CD4-positive, alpha-beta memory T cell (primary cell): ENCODE data around the gene USP13. TPM values are rescaled to one million over a fixed set of nuclear protein-coding genes. Genes with fewer than 3 reads are reported as not detected.

Source experiments
- CTCF ChIA-PET: fragments of 350-600 bp; sonication (Branson Sonifier 250); formaldehyde crosslinking; loops from one replicate; lab custom pipeline; 2021; ENCODE audit warnings: inconsistent platforms; ENCODE audit not compliant: partially characterized antibody; lab: Charles Lee
- POLR2A ChIA-PET: fragments of 350-600 bp; sonication (Branson Sonifier 250); formaldehyde crosslinking; loops from one replicate; lab custom pipeline; 2021; ENCODE audit not compliant: partially characterized antibody; lab: Charles Lee
- DNase-seq, 5 donors: peaks; one replicate each; pipeline versions ENCODE4 v3.0.0 to v3.0.0-alpha.2; 2020 to 2022; ENCODE audit warnings: mixed read lengths in 1 of 5
- H3K27ac ChIP-seq: one replicate; pipeline ENCODE4 v1.7.0; 2013; ENCODE audit warnings: low read depth, low read length
- H3K27me3 ChIP-seq: 2 replicates; pipeline ENCODE4 v1.7.0; 2013; ENCODE audit warnings: mild to moderate bottlenecking, low read length, moderate library complexity; ENCODE audit not compliant: insufficient read depth
- H3K36me3 ChIP-seq: 2 replicates; pipeline ENCODE4 v1.7.0; 2013; ENCODE audit warnings: mild to moderate bottlenecking, low read length, moderate library complexity; ENCODE audit not compliant: insufficient read depth
- H3K4me1 ChIP-seq: 2 replicates; pipeline ENCODE4 v1.7.0; 2013; ENCODE audit warnings: mild to moderate bottlenecking, low read length, moderate library complexity; ENCODE audit not compliant: insufficient read depth
- H3K4me3 ChIP-seq, 2 donors: one replicate each; pipeline ENCODE4 v1.7.0; 2013; ENCODE audit warnings: low read length in 2 of 2, mild to moderate bottlenecking in 1 of 2
- H3K9me3 ChIP-seq, 2 donors: one replicate each; pipeline ENCODE4 v1.7.0; 2013; ENCODE audit warnings: low read length in 2 of 2, control low read depth in 1 of 2; ENCODE audit not compliant: control insufficient read depth in 1 of 2
- H3K27ac Mint-ChIP-seq, 7 donors: one replicate each; pipeline ENCODE4 v1.8.0; 2020 to 2021; ENCODE audit warnings: mixed read lengths in 7 of 7, mild to moderate bottlenecking in 6 of 7, inconsistent platforms in 3 of 7, moderate library complexity in 3 of 7
- H3K27me3 Mint-ChIP-seq, 2 donors: one replicate each; pipeline ENCODE4 v1.8.0; 2020 to 2021; ENCODE audit warnings: mixed read lengths in 2 of 2
- H3K36me3 Mint-ChIP-seq, 2 donors: one replicate each; pipeline ENCODE4 v1.8.0; 2020 to 2021; ENCODE audit warnings: mixed read lengths in 2 of 2, inconsistent platforms in 1 of 2, mild to moderate bottlenecking in 1 of 2
- H3K4me1 Mint-ChIP-seq, 4 donors: one replicate each; pipeline ENCODE4 v1.8.0; 2020 to 2021; ENCODE audit warnings: mixed read lengths in 4 of 4, mild to moderate bottlenecking in 1 of 4
- H3K4me3 Mint-ChIP-seq, 8 donors: one replicate each; pipeline ENCODE4 v1.8.0; 2020 to 2021; ENCODE audit warnings: mixed read lengths in 8 of 8, mild to moderate bottlenecking in 7 of 8, moderate library complexity in 6 of 8, inconsistent platforms in 3 of 8
- H3K9me3 Mint-ChIP-seq, 8 donors: one replicate each; pipeline ENCODE4 v1.8.0; 2020 to 2021; ENCODE audit warnings: mixed read lengths in 8 of 8, mild to moderate bottlenecking in 5 of 8, inconsistent platforms in 3 of 8, moderate library complexity in 1 of 8
- intact Hi-C: fragments of 100-400 bp; cut with micrococcal nuclease; formaldehyde crosslinking; loops from one replicate; pipeline ENCODE4 v1.15.1; 2023
- polyA plus RNA-seq, 2 donors: library from polyadenylated mRNA; unstranded; fragments of 300-500 nt; fragmentation: Illumina TruSeq; gene quantifications; one replicate each; pipeline ENCODE4 v1.2.3, GENCODE V29; 2021
- total RNA-seq, 2 experiments: library from RNA; stranded (reverse); gene quantifications; one replicate each; pipeline ENCODE4 v1.2.3, GENCODE V29; 2021

The USP13 gene
- total and polyA plus RNA-seq, 4 experiments from 2014 or later, result 5.3 to 11.6 (median 9.6) TPM

DNA sequence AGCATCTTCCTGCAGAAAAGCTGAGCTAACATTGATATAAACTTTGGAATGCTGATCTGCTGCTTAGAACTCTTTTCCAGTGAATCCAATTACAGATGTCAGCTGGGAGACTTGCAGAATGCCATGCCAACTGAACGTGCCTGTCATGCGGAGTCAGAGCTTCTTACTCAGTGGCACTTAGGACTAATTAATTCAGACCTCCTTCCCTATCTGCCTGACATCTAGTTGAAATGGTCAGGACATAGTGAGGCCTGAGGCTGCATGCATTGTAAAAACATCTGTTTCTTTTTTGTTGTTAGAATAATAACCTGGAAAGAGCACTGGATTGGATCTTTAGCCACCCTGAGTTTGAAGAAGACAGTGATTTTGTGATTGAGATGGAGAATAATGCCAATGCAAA is 112.6 kb downstream of the USP13 start:
- Mint-ChIP-seq H3K4me3 (no peak overlapping the region), H3K27ac (no peak overlapping the region), H3K27me3 (no peaks in the 10 kb centered on the region), H3K4me1 (no peaks in the 10 kb centered on the region), H3K9me3 (no peaks in the 10 kb centered on the region), H3K36me3 (peaks cover 60 to 63% of the 10 kb centered on the region in 2 donors)
- Histone ChIP-seq H3K4me3 (no peak overlapping the region), H3K27me3 (no peaks in the 10 kb centered on the region), H3K9me3 (no peaks in the 10 kb centered on the region), H3K4me1 (no peaks in the 10 kb centered on the region), H3K36me3 (peaks cover 5% of the 10 kb centered on the region), H3K27ac (no peak overlapping the region)
- ChIA-PET POLR2A (no interaction called here), CTCF (no interaction called here)
- DNase-seq, result no peak
- intact Hi-C loops, result no loop called here

GRCh38 chr3:179766416-179767133 is 113.7 kb downstream of the USP13 start:
- no peaks in the 10 kb centered on the region for H3K9me3 Mint-ChIP-seq
- no peak overlapping the region for H3K27ac Mint-ChIP-seq
- DNase-seq, result no peak
- Histone ChIP-seq H3K9me3 (no peaks in the 10 kb centered on the region), H3K36me3 (peaks cover 5% of the 10 kb centered on the region), H3K4me1 (no peaks in the 10 kb centered on the region), H3K4me3 (no peak overlapping the region), H3K27me3 (no peaks in the 10 kb centered on the region), H3K27ac (no peak overlapping the region)
- no peaks in the 10 kb centered on the region for H3K4me1 Mint-ChIP-seq
- H3K36me3 Mint-ChIP-seq, result peaks cover 57 to 61% of the 10 kb centered on the region in 2 donors
- intact Hi-C loops, result no loop called here
- ChIA-PET CTCF (no interaction called here), POLR2A (no interaction called here)
- no peak overlapping the region for H3K4me3 Mint-ChIP-seq
- H3K27me3 Mint-ChIP-seq, result no peaks in the 10 kb centered on the region

GRCh38 chr3:179768080-179768479 is 115.2 kb downstream of the USP13 start:
- Histone ChIP-seq H3K4me1 (no peaks in the 10 kb centered on the region), H3K27ac (no peak overlapping the region), H3K9me3 (no peaks in the 10 kb centered on the region), H3K36me3 (peaks cover 5% of the 10 kb centered on the region), H3K4me3 (no peak overlapping the region), H3K27me3 (no peaks in the 10 kb centered on the region)
- CTCF ChIA-PET, result no interaction called here
- Mint-ChIP-seq H3K27me3 (no peaks in the 10 kb centered on the region), H3K9me3 (no peaks in the 10 kb centered on the region), H3K36me3 (peaks cover 57 to 65% of the 10 kb centered on the region in 2 donors), H3K4me3 (no peak overlapping the region), H3K4me1 (no peaks in the 10 kb centered on the region), H3K27ac (peak overlapping the region in 3 of 7 donors; percentile 23 to 50 (median 32))
- intact Hi-C loops, result no loop called here
- DNase-seq, result no peak
- POLR2A ChIA-PET, result no interaction called here

- Mint-ChIP-seq H3K4me1 (no peaks in the 10 kb centered on the region), H3K4me3 (no peak overlapping the region), H3K9me3 (peaks cover 0 to 3% (median 0%) of the 10 kb centered on the region in 8 donors), H3K27ac (peak overlapping the region in 1 of 7 donors; percentile 25), H3K36me3 (peaks cover 61 to 69% of the 10 kb centered on the region in 2 donors), H3K27me3 (no peaks in the 10 kb centered on the region)
- Histone ChIP-seq H3K9me3 (no peaks in the 10 kb centered on the region), H3K4me3 (no peak overlapping the region), H3K36me3 (peaks cover 5% of the 10 kb centered on the region), H3K27me3 (no peaks in the 10 kb centered on the region), H3K4me1 (no peaks in the 10 kb centered on the region), H3K27ac (no peak overlapping the region)
- no peak for DNase-seq
- intact Hi-C loops, result no loop called here
- POLR2A ChIA-PET, result no interaction called here
- CTCF ChIA-PET, result no interaction called here
Measured at GRCh38 chr3:179769411-179770247, 116.8 kb downstream of the USP13 start.

- no peak overlapping the region for H3K4me3 Mint-ChIP-seq
- POLR2A ChIA-PET, result no interaction called here
- H3K27ac ChIP-seq, result no peak overlapping the region
- H3K27me3 ChIP-seq, result no peaks in the 10 kb centered on the region
- H3K4me1 ChIP-seq, result no peaks in the 10 kb centered on the region
- intact Hi-C loops, result no loop called here
- H3K27ac Mint-ChIP-seq, result no peak overlapping the region
- H3K27me3 Mint-ChIP-seq, result no peaks in the 10 kb centered on the region
- H3K36me3 Mint-ChIP-seq, result peaks cover 50 to 64% of the 10 kb centered on the region in 2 donors
- CTCF ChIA-PET, result interaction anchor here (0.5 kb wide), 1 partner anchor 124 kb away, joined by 3 read pairs; no protein-coding TSS in a partner anchor
- H3K9me3 Mint-ChIP-seq, result peaks cover 0 to 3% (median 0%) of the 10 kb centered on the region in 8 donors
- no peak overlapping the region for H3K4me3 ChIP-seq
- DNase-seq, result no peak
- no peaks in the 10 kb centered on the region for H3K9me3 ChIP-seq
- peaks cover 3% of the 10 kb centered on the region for H3K36me3 ChIP-seq
- no peaks in the 10 kb centered on the region for H3K4me1 Mint-ChIP-seq
Measured at GRCh38 chr3:179771797-179772196, 119.0 kb downstream of the USP13 start.

DNA sequence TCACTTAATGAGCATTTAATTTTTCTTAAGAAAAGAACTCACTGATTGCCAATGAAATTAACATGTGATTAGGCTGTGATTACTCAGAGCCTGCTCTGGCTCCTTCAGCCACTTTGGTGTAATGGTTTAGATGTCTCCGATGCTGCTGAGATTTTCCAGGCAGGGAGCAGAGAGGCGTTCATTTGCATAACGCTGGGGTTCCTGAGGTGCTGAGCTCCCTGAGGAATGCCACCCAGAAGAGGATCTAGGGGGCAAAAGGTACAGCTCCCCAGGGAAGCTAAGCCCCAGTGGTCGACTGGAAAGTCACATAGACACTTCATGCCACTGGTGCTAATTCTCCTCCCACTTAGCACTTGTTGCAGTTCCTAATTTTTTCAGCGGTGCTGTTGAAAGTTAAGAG is 119.5 kb downstream of the USP13 start:
- no peaks in the 10 kb centered on the region for H3K27me3 Mint-ChIP-seq

DNA sequence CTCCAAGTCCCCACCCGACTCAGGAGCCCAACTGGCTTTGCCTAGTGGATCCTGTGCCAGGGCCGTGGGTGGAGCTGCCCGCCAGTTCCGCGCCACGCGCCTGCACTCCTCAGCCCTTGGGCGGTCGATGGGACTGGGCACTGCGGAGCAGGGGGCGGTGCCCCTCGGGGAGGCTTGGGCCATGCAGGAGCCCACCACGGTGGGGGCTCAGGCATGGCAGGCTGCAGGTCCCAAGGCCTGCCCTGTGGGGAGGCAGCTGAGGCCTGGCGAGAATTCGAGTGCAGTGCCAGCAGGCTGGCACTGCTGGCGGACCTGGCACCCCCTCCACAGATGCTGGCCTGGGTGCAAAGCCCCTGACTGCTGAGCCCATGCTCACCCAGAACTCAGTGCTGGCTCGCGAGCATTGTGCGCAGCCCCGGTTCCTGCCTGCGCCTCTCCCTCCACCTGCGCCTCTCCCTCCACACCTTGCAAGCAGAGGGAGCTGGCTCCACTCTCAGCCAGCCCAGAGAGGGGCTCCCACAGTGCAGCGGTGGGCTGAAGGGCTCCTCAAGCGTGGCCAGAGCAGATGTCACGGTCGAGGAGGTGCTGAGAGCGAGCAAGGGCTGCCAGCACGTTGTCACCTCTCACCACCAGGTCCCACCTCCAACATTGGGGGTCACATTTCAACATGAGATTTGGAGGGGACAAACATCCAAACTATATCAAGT is 122.7 kb downstream of the USP13 start:
- CTCF ChIA-PET, result no interaction called here
- H3K4me3 Mint-ChIP-seq, result no peak overlapping the region
- Histone ChIP-seq H3K4me3 (no peak overlapping the region), H3K9me3 (no peaks in the 10 kb centered on the region), H3K27ac (no peak overlapping the region), H3K36me3 (no peaks in the 10 kb centered on the region), H3K27me3 (no peaks in the 10 kb centered on the region), H3K4me1 (no peaks in the 10 kb centered on the region)
- POLR2A ChIA-PET, result no interaction called here
- H3K9me3 Mint-ChIP-seq, result peaks cover 0 to 4% (median 2%) of the 10 kb centered on the region in 8 donors
- DNase-seq, result no peak
- no peaks in the 10 kb centered on the region for H3K4me1 Mint-ChIP-seq
- H3K27ac Mint-ChIP-seq, result no peak overlapping the region
- intact Hi-C loops, result no loop called here
- no peaks in the 10 kb centered on the region for H3K27me3 Mint-ChIP-seq
- peaks cover 47 to 81% of the 10 kb centered on the region in 2 donors for H3K36me3 Mint-ChIP-seq

More for the DNA sequence above, 119.5 kb downstream of the USP13 start:
- DNase-seq, result no peak
- Mint-ChIP-seq H3K9me3 (peaks cover 0 to 3% (median 0%) of the 10 kb centered on the region in 8 donors), H3K36me3 (peaks cover 46 to 63% of the 10 kb centered on the region in 2 donors), H3K4me3 (no peak overlapping the region), H3K27ac (no peak overlapping the region), H3K4me1 (no peaks in the 10 kb centered on the region)
- Histone ChIP-seq H3K9me3 (no peaks in the 10 kb centered on the region), H3K4me3 (no peak overlapping the region), H3K36me3 (no peaks in the 10 kb centered on the region), H3K27ac (no peak overlapping the region), H3K4me1 (no peaks in the 10 kb centered on the region), H3K27me3 (no peaks in the 10 kb centered on the region)
- POLR2A ChIA-PET, result no interaction called here
- CTCF ChIA-PET, result no interaction called here
- intact Hi-C loops, result no loop called here
